GM19324 (cell line): ENCODE results near the gene ZNF367.

Experiments used
- ATAC-seq: cut with Tn5 transposase; IDR thresholded peaks from one replicate; pipeline ENCODE4 v1.9.1; 2021; ENCODE audit warnings: mild to moderate bottlenecking, moderate library complexity; ENCODE audit not compliant: unreplicated experiment, low FRiP score

ZNF367 gene

GRCh38 chr9:96418083-96418919 lies at the start of gene ZNF367:
Gene ZNF367 (minus strand): TSS chr9:96418370. CDS start chr9:96418032, 338 bp downstream.
- ATAC-seq, result peak; percentile 72

- ATAC-seq, result no peak
These were observed 49.6 kb upstream of the ZNF367 start for GRCh38 chr9:96467784-96468183.

GRCh38 chr9:96464426-96464825 lies 46.3 kb upstream of the ZNF367 start:
- no peak for ATAC-seq

- ATAC-seq, result no peak
These were observed 44.4 kb upstream of the ZNF367 start for GRCh38 chr9:96462541-96462940.

GRCh38 chr9:96461336-96461735 lies 43.2 kb upstream of the ZNF367 start:
- no peak for ATAC-seq

- no peak for ATAC-seq
These were observed 42.7 kb upstream of the ZNF367 start for GRCh38 chr9:96460882-96461281.

GRCh38 chr9:96460470-96460869 lies 42.3 kb upstream of the ZNF367 start:
- ATAC-seq, result no peak

- no peak for ATAC-seq
These were observed 41.3 kb upstream of the ZNF367 start for GRCh38 chr9:96459268-96460007.

GRCh38 chr9:96458226-96458625 lies 40.1 kb upstream of the ZNF367 start:
- ATAC-seq, result no peak

GRCh38 chr9:96457266-96457665 lies 39.1 kb upstream of the ZNF367 start:
- no peak for ATAC-seq

- no peak for ATAC-seq
These were observed 35.5 kb upstream of the ZNF367 start for GRCh38 chr9:96453625-96454024.

- ATAC-seq, result peak; percentile 7
These were observed 32.7 kb upstream of the ZNF367 start for GRCh38 chr9:96450613-96451528.

- peak; percentile 98 for ATAC-seq
These were observed 31.9 kb upstream of the ZNF367 start, which contains the start of gene HABP4 for GRCh38 chr9:96449845-96450612. Gene HABP4 (plus strand): TSS chr9:96450169. CDS start chr9:96450280, 111 bp downstream.

- ATAC-seq, result no peak
These were observed 31.3 kb upstream of the ZNF367 start for GRCh38 chr9:96449523-96449844.

- ATAC-seq, result no peak
These were observed 30.5 kb upstream of the ZNF367 start for GRCh38 chr9:96448546-96449170.

GRCh38 chr9:96447406-96447805 lies 29.2 kb upstream of the ZNF367 start:
- no peak for ATAC-seq

- no peak for ATAC-seq
These were observed 24.3 kb upstream of the ZNF367 start for GRCh38 chr9:96442491-96442890.

- no peak for ATAC-seq
These were observed 23.8 kb upstream of the ZNF367 start for GRCh38 chr9:96441798-96442445.

GRCh38 chr9:96440671-96441199 lies 22.6 kb upstream of the ZNF367 start:
- no peak for ATAC-seq
